GM12878 (cell line): ENCODE results near the gene LHFPL2. TPM values are rescaled to one million over a fixed set of nuclear protein-coding genes. Genes with fewer than 3 reads are reported as not detected.

Experiments used
- ATAC-seq: fragments of 200-7000 bp; cut with Tn5 transposase; 3 replicates; pipeline ENCODE4 v1.9.1; 2020; ENCODE audit warnings: mild to moderate bottlenecking, moderate library complexity
- BruUV-seq: library from RNA; stranded (reverse); fragments of 400-500 nt; replicated peaks from 2 replicates; lab custom pipeline; 2021; lab: Mats Ljungman, UMichigan
- CTCF ChIA-PET: fragments of 300-600 bp; sonication (Branson Sonifier 250); formaldehyde crosslinking; extraction: SDS; loops from one replicate; lab custom pipeline; 2021; ENCODE audit warnings: inconsistent platforms; lab: Yijun Ruan, JAX
- POLR2A ChIA-PET: fragments of 350-600 bp; formaldehyde crosslinking; extraction: SDS; loops from one replicate; lab custom pipeline; 2021; ENCODE audit warnings: inconsistent platforms; lab: Charles Lee
- RAD21 ChIA-PET: fragments of 300-600 bp; sonication (Branson Sonifier 250); formaldehyde crosslinking; loops from one replicate; lab custom pipeline; 2023; ENCODE audit warnings: antibody characterized with exemption; ENCODE audit not compliant: unreplicated experiment; lab: Charles Lee
- SMC1A ChIA-PET: fragments of 300-600 bp; sonication (Branson Sonifier 250); formaldehyde crosslinking; loops from one replicate; lab custom pipeline; 2023; ENCODE audit not compliant: unreplicated experiment, uncharacterized antibody; lab: Charles Lee
- DNase-seq: peaks from one replicate; pipeline ENCODE4 v3.0.0-alpha.2; 2011; ENCODE audit warnings: low read depth, low spot score
- FAIRE-seq: peaks from 3 replicates; lab custom pipeline; 2011; peaks lifted over from hg19 to GRCh38; lab: Jason Lieb, UNC
- H2AFZ ChIP-seq: 2 replicates; pipeline ENCODE4 v1.6.0; 2011; ENCODE audit warnings: low read depth, low read length, control low read depth; ENCODE audit not compliant: control insufficient read depth
- H3K27ac ChIP-seq: 2 replicates; pipeline ENCODE4 v1.5.1; 2011; ENCODE audit warnings: control low read depth; ENCODE audit not compliant: control insufficient read depth, insufficient read depth
- H3K27me3 ChIP-seq, 2 experiments: replicated peaks in 1 of 2; 2 replicates each; pipeline versions ENCODE4 v1.6.0 to v1.6.1; 2011; ENCODE audit warnings: low read length in 1 of 2; ENCODE audit not compliant: control insufficient read depth in 2 of 2, insufficient read depth in 2 of 2
- H3K36me3 ChIP-seq, 2 experiments: 2 replicates each; pipeline ENCODE4 v1.5.1; 2011; ENCODE audit warnings: low read length in 1 of 2; ENCODE audit not compliant: control insufficient read depth in 2 of 2, insufficient read depth in 2 of 2
- H3K4me1 ChIP-seq: 2 replicates; pipeline ENCODE4 v1.6.1; 2011; ENCODE audit warnings: mild to moderate bottlenecking, low read length, moderate library complexity, mixed read lengths; ENCODE audit not compliant: control insufficient read depth, insufficient read depth
- H3K4me2 ChIP-seq: 2 replicates; pipeline ENCODE4 v1.6.0; 2011; ENCODE audit warnings: control low read depth; ENCODE audit not compliant: control insufficient read depth, insufficient read depth
- H3K4me3 ChIP-seq: fragments of 200-600 bp; sonication (generic); 2 replicates; pipeline ENCODE4 v1.5.1; 2016
- H3K79me2 ChIP-seq: 2 replicates; pipeline ENCODE4 v1.6.0; 2011; ENCODE audit warnings: low read length; ENCODE audit not compliant: control insufficient read depth, insufficient read depth
- H3K9ac ChIP-seq: 2 replicates; pipeline ENCODE4 v1.8.0; 2011; ENCODE audit warnings: low read length, control low read depth, mixed read lengths; ENCODE audit not compliant: control insufficient read depth, insufficient read depth
- H3K9me3 ChIP-seq: replicated peaks from 3 replicates; pipeline ENCODE4 v1.5.1; 2011; ENCODE audit warnings: mild to moderate bottlenecking, low read length; ENCODE audit not compliant: control insufficient read depth, insufficient read depth
- H4K20me1 ChIP-seq: 2 replicates; pipeline ENCODE4 v1.6.0; 2011; ENCODE audit not compliant: control insufficient read depth, insufficient read depth
- CUX1 ChIP-seq: IDR thresholded peaks from 2 replicates; pipeline ENCODE4 v1.6.1; 2012; ENCODE audit warnings: improper control_type of control experiment, low read depth, low read length; ENCODE audit not compliant: insufficient replicate concordance
- IRF3 ChIP-seq: fragments of 450-650 bp; IDR thresholded peaks from 2 replicates; pipeline ENCODE4 v1.6.1; 2014; ENCODE audit warnings: mild to moderate bottlenecking
- MEF2B ChIP-seq: fragments of 450-650 bp; IDR thresholded peaks from 2 replicates; pipeline ENCODE4 v1.6.1; 2018; ENCODE audit warnings: mild to moderate bottlenecking, moderate library complexity; ENCODE audit not compliant: partially characterized antibody, poor library complexity, severe bottlenecking
- MLLT1 ChIP-seq: fragments of 450-650 bp; IDR thresholded peaks from 2 replicates; pipeline ENCODE4 v1.6.1; 2016; ENCODE audit warnings: mild to moderate bottlenecking
- PKNOX1 ChIP-seq: fragments of 450-650 bp; IDR thresholded peaks from 2 replicates; pipeline ENCODE4 v1.6.1; 2016; ENCODE audit warnings: mild to moderate bottlenecking
- RCOR1 ChIP-seq: conservative IDR thresholded peaks from 2 replicates; pipeline ENCODE4 v1.6.1; 2012; ENCODE audit warnings: low read depth, low read length, improper control_type of control experiment
- SKIL ChIP-seq: fragments of 450-650 bp; IDR thresholded peaks from 2 replicates; pipeline ENCODE4 v1.6.1; 2017; ENCODE audit warnings: mild to moderate bottlenecking, low read depth, inconsistent platforms; ENCODE audit not compliant: poor library complexity, severe bottlenecking
- SRF ChIP-seq, 2 experiments: IDR thresholded peaks; 2 replicates each; pipeline ENCODE4 v1.6.1; 2011; ENCODE audit warnings: low read depth in 2 of 2, low read length in 2 of 2, mild to moderate bottlenecking in 1 of 2, moderate library complexity in 1 of 2
- SUZ12 ChIP-seq: fragments of 200-600 bp; sonication (generic); IDR thresholded peaks from one replicate; pipeline ENCODE4 v1.6.1; 2018; ENCODE audit warnings: antibody characterized with exemption, mild to moderate bottlenecking; ENCODE audit not compliant: unreplicated experiment
- WGBS: methylation state at CpG from one replicate; pipeline ENCODE4 v1.1.6; 2016; ENCODE audit warnings: low lambda C conversion rate; ENCODE audit not compliant: insufficient replicate concordance, insufficient coverage; ENCODE audit errors: missing lambda C conversion rate; 5-methylcytosine and 5-hydroxymethylcytosine counted together
- in situ Hi-C: fragments of 300-500 bp; cut with MboI; formaldehyde crosslinking; loops from 9 replicates; pipeline ENCODE4 v1.14.3; 2018; ENCODE audit warnings: mixed read lengths
- intact Hi-C: fragments of 100-400 bp; cut with micrococcal nuclease; formaldehyde crosslinking; loops from one replicate; pipeline ENCODE4 v1.14.2; 2022; ENCODE audit not compliant: unreplicated experiment
- polyA plus RNA-seq, 11 experiments: library from polyadenylated mRNA; depleted of rRNA in 4 of 11; unstranded in 6 of 11; stranded (reverse) in 5 of 11; fragments of >200 nt; fragmentation: Nextera tagmentation in 4 of 11; fragmentation: Illumina TruSeq in 1 of 11; extraction: Ambion mirVana in 4 of 11; extraction: Trizol in 1 of 11; gene quantifications; 1 replicate in 1 of 11; 2 replicates in 10 of 11; pipeline versions ENCODE4 v1.2.1 to v1.2.3, GENCODE V29; 2011 to 2016; ENCODE audit warnings: inconsistent platforms in 2 of 11, missing spikeins in 2 of 11, low read depth in 1 of 11
- total RNA-seq, 4 experiments: library from RNA; depleted of rRNA in 3 of 4; stranded (reverse); fragments of >200 nt in 3 of 4; fragmentation: Illumina TruSeq in 1 of 4; extraction: Trizol in 1 of 4; gene quantifications; 2 replicates each; pipeline versions ENCODE4 v1.2.1 to v1.2.3, GENCODE V29; 2013 to 2021

Gene LHFPL2
- total and polyA plus RNA-seq, 10 of the 15 experiments (the other 5 are each of a cell fraction or from before 2014, with no cell fraction given), result 4.1 to 21.8 (median 12.5) TPM

GRCh38 chr5:78597068-78597973 lies 51.3 kb downstream of the LHFPL2 start:
- no peak overlapping the region for H3K4me2 ChIP-seq
- ChIA-PET RAD21 (interaction anchor here (0.7 kb wide), 1 partner anchor 21 kb away, joined by 3 read pairs; no protein-coding TSS in a partner anchor), SMC1A (interaction anchor here (0.8 to 1.2 kb wide), 2 partner anchors 20 to 53 kb away, joined by 3 to 5 read pairs; no protein-coding TSS in a partner anchor), POLR2A (no interaction called here), CTCF (interaction anchor here (1.4 kb wide), 1 partner anchor 15 kb away, joined by 3 read pairs; no protein-coding TSS in a partner anchor)
- BruUV-seq, result no TSS peak
- H3K36me3 ChIP-seq, result peaks cover 2 to 4% of the 10 kb centered on the region in 2 experiments; a peak in 2 of 4 replicates
- H3K79me2 ChIP-seq, result peaks cover 2% of the 10 kb centered on the region; the same call in 1 of the 2 replicates
- H4K20me1 ChIP-seq, result no peaks in the 10 kb centered on the region
- H3K9me3 ChIP-seq, result no peaks in the 10 kb centered on the region
- 96% methylated on average over 5 of the region's 5 CpGs for WGBS
- no peak overlapping the region for H3K27ac ChIP-seq
- no peak for DNase-seq
- intact Hi-C loops (no loop called here), in situ Hi-C loops (no loop called here)
- no peak overlapping the region for H2AFZ ChIP-seq
- FAIRE-seq, result no peak
- peaks cover 15% of the 10 kb centered on the region for H3K4me1 ChIP-seq
- H3K9ac ChIP-seq, result no peak overlapping the region
- H3K4me3 ChIP-seq, result no peak overlapping the region
- no peak for ATAC-seq
- H3K27me3 ChIP-seq, result no peaks in the 10 kb centered on the region
- TF ChIP-seq SUZ12 (no peak), MEF2B (no peak), PKNOX1 (no peak), MLLT1 (no peak), CUX1 (no peak), SKIL (no peak), SRF (IDR thresholded peaks at IDR 0.05; ENCODE audit: low read depth in 2 of 2, low read length in 2 of 2) (no peak), IRF3 (no peak), RCOR1 (no peak)
